ENCODE data around the gene SERPING1. TPM values are rescaled to one million over a fixed set of nuclear protein-coding genes. Genes with fewer than 3 reads are reported as not detected.

SERPING1 gene
- total RNA-seq, 4 donors from 2014 or later, result 90.0 to 171 (median 106) TPM

GRCh38 chr11:57633394-57634070, 36.0 kb downstream of the SERPING1 start:
- DNase-seq (no peak), ATAC-seq (no peak)
- Histone ChIP-seq H3K36me3 (no peaks in the 10 kb centered on the region), H3K4me3 (no peak overlapping the region), H3K27me3 (peaks cover 10 to 15% (median 11%) of the 10 kb centered on the region in 3 donors), H3K4me1 (peaks cover 0 to 5% of the 10 kb centered on the region in 2 donors), H3K27ac (no peak overlapping the region), H3K9me3 (no peaks in the 10 kb centered on the region)
- in situ Hi-C loops (cut with MboI; ENCODE audit: low sequenced_read_pairs in 4 of 4), result loop anchor here in 1 of 4 donors (25.0 kb wide), 2 partner anchors 171 to 296 kb away; partner anchors contain the start of genes P2RX3, RTN4RL2 and SSRP1
- intact Hi-C loops (cut with DNase I; ENCODE audit: low total_unique reads), result no loop called here
- TF ChIP-seq, protein P1, sequence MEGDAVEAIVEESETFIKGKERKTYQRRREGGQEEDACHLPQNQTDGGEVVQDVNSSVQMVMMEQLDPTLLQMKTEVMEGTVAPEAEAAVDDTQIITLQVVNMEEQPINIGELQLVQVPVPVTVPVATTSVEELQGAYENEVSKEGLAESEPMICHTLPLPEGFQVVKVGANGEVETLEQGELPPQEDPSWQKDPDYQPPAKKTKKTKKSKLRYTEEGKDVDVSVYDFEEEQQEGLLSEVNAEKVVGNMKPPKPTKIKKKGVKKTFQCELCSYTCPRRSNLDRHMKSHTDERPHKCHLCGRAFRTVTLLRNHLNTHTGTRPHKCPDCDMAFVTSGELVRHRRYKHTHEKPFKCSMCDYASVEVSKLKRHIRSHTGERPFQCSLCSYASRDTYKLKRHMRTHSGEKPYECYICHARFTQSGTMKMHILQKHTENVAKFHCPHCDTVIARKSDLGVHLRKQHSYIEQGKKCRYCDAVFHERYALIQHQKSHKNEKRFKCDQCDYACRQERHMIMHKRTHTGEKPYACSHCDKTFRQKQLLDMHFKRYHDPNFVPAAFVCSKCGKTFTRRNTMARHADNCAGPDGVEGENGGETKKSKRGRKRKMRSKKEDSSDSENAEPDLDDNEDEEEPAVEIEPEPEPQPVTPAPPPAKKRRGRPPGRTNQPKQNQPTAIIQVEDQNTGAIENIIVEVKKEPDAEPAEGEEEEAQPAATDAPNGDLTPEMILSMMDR (IDR thresholded peaks at IDR 0.05 in 4 of 5, conservative IDR thresholded peaks at IDR 0.05 in 1 of 5), result no peak
- no peak for TF ChIP-seq POLR2A (IDR thresholded peaks at IDR 0.05)

GRCh38 chr11:57634311-57634710, 36.8 kb downstream of the SERPING1 start:
- no peak for TF ChIP-seq POLR2A (IDR thresholded peaks at IDR 0.05)
- TF ChIP-seq, protein P1 (IDR thresholded peaks at IDR 0.05 in 4 of 5, conservative IDR thresholded peaks at IDR 0.05 in 1 of 5), result no peak
- no peaks in the 10 kb centered on the region for H3K9me3 ChIP-seq
- H3K27me3 ChIP-seq, result peaks cover 14 to 19% (median 18%) of the 10 kb centered on the region in 3 donors
- no peak for DNase-seq
- intact Hi-C loops (cut with DNase I; ENCODE audit: low total_unique reads) (no loop called here), in situ Hi-C loops (cut with MboI; ENCODE audit: low sequenced_read_pairs in 4 of 4) (loop anchor here in 1 of 4 donors (25.0 kb wide), 2 partner anchors 172 to 297 kb away; partner anchors contain the start of genes P2RX3, RTN4RL2 and SSRP1)
- peaks cover 0 to 13% of the 10 kb centered on the region in 2 donors for H3K4me1 ChIP-seq
- no peaks in the 10 kb centered on the region for H3K36me3 ChIP-seq
- ATAC-seq, result no peak
- no peak overlapping the region for H3K4me3 ChIP-seq
- H3K27ac ChIP-seq, result no peak overlapping the region

DNA sequence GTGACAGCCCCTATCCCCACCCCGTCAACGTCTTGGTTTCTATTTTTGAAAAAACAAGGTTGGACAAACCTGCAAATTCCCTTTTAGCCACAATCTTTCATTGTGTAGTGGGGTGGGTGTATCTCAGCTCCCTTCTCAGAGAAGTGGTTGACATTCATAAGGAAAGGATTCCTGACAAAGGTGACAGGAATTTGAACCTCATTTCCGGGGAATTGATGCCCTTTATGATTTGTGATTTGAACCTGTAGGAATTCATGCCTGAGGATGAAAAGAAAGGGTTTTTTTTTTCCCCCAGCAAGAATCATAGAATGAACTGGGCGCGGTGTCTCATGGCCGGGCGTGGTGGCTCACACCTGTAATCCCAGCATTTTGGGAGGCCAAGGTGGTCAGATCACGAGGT, 37.8 kb downstream of the SERPING1 start:
- TF ChIP-seq, protein P1 (IDR thresholded peaks at IDR 0.05 in 4 of 5, conservative IDR thresholded peaks at IDR 0.05 in 1 of 5), result no peak
- no peak for TF ChIP-seq POLR2A (IDR thresholded peaks at IDR 0.05)
- intact Hi-C loops (cut with DNase I; ENCODE audit: low total_unique reads), result no loop called here
- Histone ChIP-seq H3K27ac (no peak overlapping the region), H3K36me3 (no peaks in the 10 kb centered on the region), H3K27me3 (peaks cover 14 to 19% (median 18%) of the 10 kb centered on the region in 3 donors), H3K4me3 (no peak overlapping the region), H3K4me1 (peaks cover 0 to 14% of the 10 kb centered on the region in 2 donors), H3K9me3 (no peaks in the 10 kb centered on the region)
- ATAC-seq, result no peak
- no peak for DNase-seq
- in situ Hi-C loops (cut with MboI; ENCODE audit: low sequenced_read_pairs in 4 of 4), result loop anchor here in 1 of 4 donors (25.0 kb wide), 2 partner anchors 173 to 298 kb away; partner anchors contain the start of genes P2RX3, RTN4RL2 and SSRP1

DNA sequence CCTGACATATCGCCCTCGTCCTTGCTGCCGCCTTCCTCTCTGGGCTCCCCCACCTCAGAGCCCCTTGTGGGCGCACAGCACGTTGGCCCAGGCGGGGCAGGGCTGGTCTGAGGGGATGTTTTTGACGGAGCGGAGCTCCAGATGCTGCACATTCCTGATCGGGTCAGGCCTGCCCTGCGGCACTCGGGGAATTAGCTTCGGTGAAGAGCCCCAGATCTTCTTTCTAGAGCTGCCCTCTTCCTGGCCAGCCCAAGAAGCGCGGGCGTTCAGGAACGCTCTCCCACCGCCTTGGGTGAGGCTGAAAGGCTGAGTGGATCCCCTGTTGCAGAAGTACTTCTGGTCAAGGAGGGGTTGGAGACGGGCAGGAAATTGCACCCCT, 40.1 kb downstream of the SERPING1 start:
- H3K4me1 ChIP-seq, result peaks cover 0 to 20% of the 10 kb centered on the region in 2 donors
- peak overlapping the region in 1 of 4 donors; percentile 63 for H3K27ac ChIP-seq
- H3K36me3 ChIP-seq, result no peaks in the 10 kb centered on the region
- in situ Hi-C loops (cut with MboI; ENCODE audit: low sequenced_read_pairs in 4 of 4), result loop anchor here in 1 of 4 donors (25.0 kb wide), 2 partner anchors 175 to 300 kb away; partner anchors contain the start of genes P2RX3, RTN4RL2 and SSRP1
- peak overlapping the region; percentile 55 to 76 (median 63) for H3K4me3 ChIP-seq
- ATAC-seq, result no peak
- TF ChIP-seq, protein P1 (IDR thresholded peaks at IDR 0.05 in 4 of 5, conservative IDR thresholded peaks at IDR 0.05 in 1 of 5), result no peak
- no peak for TF ChIP-seq POLR2A (IDR thresholded peaks at IDR 0.05)
- H3K9me3 ChIP-seq, result no peaks in the 10 kb centered on the region
- intact Hi-C loops (cut with DNase I; ENCODE audit: low total_unique reads), result loop anchor here (1.0 to 2.0 kb wide), 2 partner anchors 39 to 68 kb away; no protein-coding TSS in a partner anchor
- DNase-seq, result no peak
- peaks cover 14 to 19% (median 18%) of the 10 kb centered on the region in 3 donors for H3K27me3 ChIP-seq
